Germinal center (tissue), 1 donor: Measurements from ENCODE around the gene PIH1D2.
A peak's percentile ranks its signal among the peaks of the same experiment; 100 is the strongest.
"Not testable (repeated sequence)": the region's sequence is repeated elsewhere in the genome, so short reads cannot be mapped to it uniquely, and the experiment has no call there.

Experiments used
- DNase-seq: peaks from one replicate; pipeline ENCODE4 v3.0.0; 2012; ENCODE audit warnings: mixed read lengths, low spot score

Gene PIH1D2

GRCh38 chr11:112073941-112074811, at the start of gene PIH1D2, which contains the start of gene NKAPD1:
PIH1D2 (minus strand) TSS chr11:112074017; CDS start chr11:112073174, 843 bp downstream.
NKAPD1 (plus strand) TSS chr11:112074299; CDS start chr11:112075575, 1,276 bp downstream.
- peak; percentile 81 for DNase-seq

GRCh38 chr11:112123129-112123528, 49.3 kb upstream of the PIH1D2 start:
- no peak for DNase-seq

DNA sequence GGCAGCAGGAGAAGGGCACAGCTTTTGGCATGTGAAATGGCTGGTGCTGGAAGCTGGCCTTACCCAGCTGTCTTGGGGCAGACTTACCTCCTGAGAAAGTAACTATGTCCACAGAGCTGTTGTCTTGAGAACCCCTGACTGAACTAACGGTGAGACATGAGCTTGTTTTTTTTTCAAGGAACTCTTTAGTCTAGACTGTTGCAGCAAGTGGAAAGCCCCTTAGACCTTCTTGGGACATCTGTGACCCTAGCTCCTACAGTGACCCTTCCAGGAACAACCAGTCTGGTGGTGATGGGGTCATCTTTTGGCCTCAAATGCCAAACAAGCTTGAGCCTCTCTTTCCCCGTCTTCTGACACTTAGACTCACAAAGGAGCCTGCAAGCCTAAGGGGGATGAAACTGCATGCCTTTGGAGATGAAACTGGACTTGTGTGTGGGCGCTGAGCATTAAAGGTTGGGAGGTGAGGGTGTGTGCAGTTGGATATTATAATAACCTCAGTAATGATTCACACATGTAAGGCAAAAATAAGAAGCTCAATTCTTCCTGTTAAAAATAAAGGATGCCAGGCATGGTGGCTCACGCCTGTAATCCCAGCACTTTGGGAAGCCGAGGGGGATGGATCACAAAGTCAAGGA, 48.3 kb upstream of the PIH1D2 start:
- no peak for DNase-seq

GRCh38 chr11:112118176-112118575, 44.4 kb upstream of the PIH1D2 start:
- DNase-seq, result no peak

DNA sequence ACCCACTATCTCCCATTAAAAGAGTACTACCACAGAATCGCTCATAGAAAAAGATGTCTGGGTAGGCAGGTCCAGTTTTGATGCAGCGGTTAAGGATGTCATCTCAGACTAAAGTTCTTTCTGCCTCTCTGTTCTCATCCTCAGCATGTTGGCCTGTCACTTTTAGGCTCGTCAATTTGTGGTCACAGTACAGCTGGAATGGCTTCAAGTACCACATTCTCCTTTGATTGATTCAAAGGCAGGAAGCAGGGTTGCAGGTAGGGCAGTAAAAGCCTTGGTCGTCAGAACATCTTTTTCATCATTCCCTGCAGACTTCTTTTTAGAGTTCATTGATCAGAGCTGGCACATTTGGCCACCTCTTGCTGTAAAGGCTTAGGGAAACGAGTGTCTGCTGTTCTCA, 41.6 kb upstream of the PIH1D2 start:
- DNase-seq, result no peak

DNA sequence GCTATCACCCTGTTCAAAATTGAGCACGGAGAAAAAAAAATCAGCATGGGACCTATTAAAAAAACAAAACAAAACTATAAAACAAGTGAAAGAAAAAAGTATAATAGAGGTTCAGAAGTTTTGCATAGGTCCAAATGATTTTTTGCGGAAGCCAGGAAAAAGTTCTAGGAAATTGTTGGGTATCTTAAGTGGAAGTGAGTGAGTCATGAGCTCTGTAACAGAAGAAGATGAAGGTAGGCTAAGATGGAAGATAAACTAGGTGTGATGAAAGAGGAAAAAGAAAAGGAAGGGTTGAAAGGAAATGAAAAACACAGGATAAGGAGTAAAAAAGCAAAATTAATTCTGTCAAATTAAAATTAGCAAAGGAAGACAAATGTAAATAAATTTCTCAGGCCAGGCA, 40.6 kb upstream of the PIH1D2 start:
- DNase-seq, result no peak

DNA sequence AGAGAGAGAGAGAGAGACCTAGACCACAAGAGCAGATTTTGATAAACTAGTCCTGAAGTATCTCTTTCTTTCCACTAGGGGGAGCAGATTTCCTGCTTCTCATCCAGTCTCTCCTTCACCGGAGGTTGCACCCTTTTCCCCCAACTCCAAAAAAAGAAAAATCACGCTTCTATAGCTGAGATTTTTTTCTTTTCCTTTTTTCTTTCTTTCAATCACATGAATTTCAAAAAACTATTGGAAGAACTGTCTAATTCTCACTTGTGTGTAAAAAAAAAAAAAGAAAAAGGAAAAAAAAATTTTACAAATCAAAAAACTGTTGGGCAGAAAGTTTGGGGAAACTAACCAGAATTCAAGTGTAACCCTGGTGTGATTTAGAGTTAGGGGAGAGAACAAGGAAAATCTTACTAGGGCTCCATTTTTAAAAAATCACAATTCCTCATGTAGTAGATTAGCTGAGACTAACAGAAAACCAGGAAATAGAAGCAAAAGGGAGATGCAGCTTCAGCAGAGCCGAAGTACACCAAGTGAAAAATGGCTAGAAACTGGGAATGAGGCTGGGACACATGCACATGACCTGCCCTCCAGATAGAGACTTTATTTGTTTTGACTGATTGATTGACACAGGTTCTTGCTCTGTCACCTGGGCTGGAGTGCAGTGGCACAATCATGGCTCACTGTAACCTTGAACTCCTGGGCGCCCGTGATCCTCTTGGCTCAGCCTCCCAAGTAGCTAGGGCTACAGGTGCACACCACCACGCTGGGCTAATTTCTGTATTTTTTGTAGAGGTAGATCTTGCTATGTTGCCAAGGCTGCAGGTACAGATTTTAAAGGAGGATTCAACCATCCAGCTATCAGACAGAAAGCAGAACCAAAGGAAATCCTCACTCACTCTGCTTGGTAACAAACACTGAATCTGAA, 40.0 kb upstream of the PIH1D2 start:
- peak; percentile 48 for DNase-seq

DNA sequence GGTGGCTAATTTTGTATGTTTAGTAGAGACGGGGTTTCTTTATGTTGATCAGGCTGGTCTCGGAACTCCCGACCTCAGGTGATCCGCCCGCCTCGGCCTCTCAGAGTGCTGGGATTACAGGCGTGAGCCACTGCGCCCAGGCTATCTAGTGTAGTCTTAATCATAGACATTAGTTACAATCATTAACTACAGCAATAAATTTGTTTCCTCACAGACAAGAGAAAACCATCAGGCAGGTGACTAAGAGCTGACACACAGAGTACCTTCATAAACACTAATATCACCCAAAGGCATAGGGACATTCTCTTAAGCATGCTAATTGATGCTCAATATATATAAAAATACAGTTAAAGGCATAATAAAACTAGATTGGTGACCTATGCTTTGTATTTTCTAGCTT, 32.3 kb upstream of the PIH1D2 start:
- DNase-seq, result no peak

GRCh38 chr11:112103446-112103845, 29.6 kb upstream of the PIH1D2 start:
- DNase-seq, result no peak

- DNase-seq, result no peak
These were observed 26.6 kb upstream of the PIH1D2 start for GRCh38 chr11:112100462-112100861.

GRCh38 chr11:112097734-112098528, 24.1 kb upstream of the PIH1D2 start:
- no peak for DNase-seq

- no peak for DNase-seq
These were observed 22.4 kb upstream of the PIH1D2 start for GRCh38 chr11:112096194-112096593.

DNA sequence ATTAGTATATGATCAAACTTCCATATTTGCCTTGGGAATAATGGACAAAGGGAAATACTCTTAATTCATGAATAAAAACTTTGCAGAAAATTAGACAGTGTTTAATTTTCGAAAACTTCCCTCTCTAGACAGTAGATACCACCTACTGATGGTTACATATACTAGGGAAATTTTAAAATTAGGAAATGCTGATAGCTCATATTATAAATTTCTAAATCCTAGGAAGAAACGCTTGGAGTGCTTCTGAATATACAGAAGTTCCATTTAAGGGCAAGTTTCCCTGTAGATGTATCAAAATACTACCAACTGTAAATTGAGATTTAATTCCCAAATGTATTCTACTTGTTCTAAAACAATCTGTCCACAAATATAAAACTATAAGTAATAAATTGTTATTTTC, 21.5 kb upstream of the PIH1D2 start:
- not testable (repeated sequence) for DNase-seq

- no peak for DNase-seq
These were observed 13.4 kb upstream of the PIH1D2 start for GRCh38 chr11:112087212-112087611.

- peak; percentile 94 for DNase-seq
These were observed 12.8 kb upstream of the PIH1D2 start, which contains the start of the genes SDHD and TIMM8B for GRCh38 chr11:112086422-112087191. SDHD (plus strand) TSS chr11:112086873; CDS start chr11:112086908, 35 bp downstream. TIMM8B (minus strand) TSS chr11:112086756; CDS start chr11:112086723, 33 bp downstream.

DNA sequence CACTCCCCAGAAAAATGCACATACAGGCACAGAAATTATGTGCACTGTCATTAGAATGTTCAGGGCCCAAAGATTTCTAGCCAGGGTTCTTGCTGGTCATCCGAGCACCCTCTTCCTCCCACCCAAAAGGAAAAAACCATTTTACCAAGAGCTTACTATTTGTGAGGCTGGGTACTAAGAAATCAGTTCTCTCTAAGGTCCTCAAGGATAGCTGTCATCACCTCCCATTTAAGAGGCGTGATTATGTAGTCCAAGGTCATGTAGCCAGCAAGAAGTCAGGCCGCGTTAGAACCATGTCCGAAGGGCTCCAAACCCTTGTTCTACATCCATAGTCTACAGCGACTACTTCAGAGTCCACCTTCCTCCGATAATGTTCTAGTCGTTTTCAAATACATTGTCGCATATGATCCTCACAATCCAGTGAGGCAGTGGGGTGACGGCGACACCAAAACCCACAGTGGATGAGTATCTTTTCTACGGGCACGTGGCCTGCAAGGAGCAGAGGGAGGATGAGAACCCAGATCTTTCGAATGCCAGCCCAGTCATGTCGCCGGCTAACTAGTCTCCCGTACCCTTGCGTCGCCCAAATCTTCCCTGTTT, 12.1 kb upstream of the PIH1D2 start:
- DNase-seq, result peak; percentile 52

DNA sequence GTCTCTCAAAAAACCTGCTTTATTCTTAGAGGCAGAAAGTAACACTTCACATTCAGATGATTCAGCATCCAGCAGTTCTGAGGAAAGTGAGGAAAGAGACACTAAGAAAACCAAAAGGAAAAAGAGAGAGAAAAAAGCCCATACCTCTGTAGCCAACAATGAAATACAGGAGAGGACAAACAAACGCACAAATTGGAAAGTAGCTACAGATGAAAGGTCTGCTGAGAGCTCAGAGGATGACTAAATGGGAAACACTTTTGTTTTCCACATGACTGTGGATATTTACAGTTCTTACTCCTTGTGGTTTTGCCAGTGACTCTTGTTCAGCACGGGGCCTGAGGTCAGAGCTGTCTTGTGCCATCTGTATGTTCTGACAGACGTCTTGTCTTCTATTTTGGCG, 8.9 kb upstream of the PIH1D2 start:
- no peak for DNase-seq

GRCh38 chr11:112062923-112063322, 10.9 kb downstream of the PIH1D2 start:
- no peak for DNase-seq

DNA sequence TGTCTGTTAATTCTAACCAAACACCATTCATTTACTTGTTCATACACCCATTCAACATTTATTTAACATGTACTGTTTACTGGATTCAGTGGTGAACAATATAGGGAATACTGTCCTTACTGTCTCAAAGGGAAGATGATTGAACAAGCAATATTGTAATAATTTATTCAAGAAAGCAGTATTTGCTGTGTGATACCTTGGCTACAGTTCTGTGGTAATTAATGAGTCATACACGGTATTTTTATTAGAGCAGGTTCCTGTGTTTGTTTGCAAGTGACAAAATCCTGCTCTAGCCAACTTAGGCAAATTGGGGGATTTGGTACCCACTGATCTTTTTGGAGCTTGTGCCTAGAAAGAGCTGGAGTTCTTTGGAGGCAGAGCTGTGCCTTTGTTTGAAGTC, 15.7 kb downstream of the PIH1D2 start:
- no peak for DNase-seq

GRCh38 chr11:112057170-112057569, 16.6 kb downstream of the PIH1D2 start:
- no peak for DNase-seq
